GM18508 (cell line): ENCODE data around the gene CHAC1.

Source experiments
- ATAC-seq: cut with Tn5 transposase; IDR thresholded peaks from one replicate; pipeline ENCODE4 v1.9.1; 2021; ENCODE audit warnings: moderate number of reproducible peaks; ENCODE audit not compliant: insufficient read depth, unreplicated experiment

CHAC1 gene

GRCh38 chr15:40978141-40978540, 24.9 kb downstream of the CHAC1 start:
- ATAC-seq: no peak

GRCh38 chr15:40978562-40978961, 25.3 kb downstream of the CHAC1 start:
- no peak for ATAC-seq

DNA sequence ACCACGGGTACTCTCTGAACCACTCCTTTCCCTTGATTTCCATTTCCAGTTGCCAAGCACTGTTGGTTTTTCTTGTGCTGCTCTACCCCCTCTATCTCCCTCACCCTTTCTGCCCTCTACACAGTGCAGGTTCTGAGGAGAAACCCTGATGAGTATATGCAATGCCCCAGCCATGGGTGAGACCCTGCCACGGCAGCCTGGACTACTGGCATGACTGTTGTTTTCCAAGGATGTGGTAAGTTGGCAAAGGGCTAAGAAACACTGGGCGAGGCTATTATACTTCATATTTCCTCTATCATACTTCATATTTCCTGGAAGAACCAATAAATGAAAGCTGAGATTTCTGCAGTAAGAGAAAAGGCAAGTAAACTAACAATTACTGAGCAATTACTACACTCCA, 27.9 kb downstream of the CHAC1 start:
- no peak for ATAC-seq

DNA sequence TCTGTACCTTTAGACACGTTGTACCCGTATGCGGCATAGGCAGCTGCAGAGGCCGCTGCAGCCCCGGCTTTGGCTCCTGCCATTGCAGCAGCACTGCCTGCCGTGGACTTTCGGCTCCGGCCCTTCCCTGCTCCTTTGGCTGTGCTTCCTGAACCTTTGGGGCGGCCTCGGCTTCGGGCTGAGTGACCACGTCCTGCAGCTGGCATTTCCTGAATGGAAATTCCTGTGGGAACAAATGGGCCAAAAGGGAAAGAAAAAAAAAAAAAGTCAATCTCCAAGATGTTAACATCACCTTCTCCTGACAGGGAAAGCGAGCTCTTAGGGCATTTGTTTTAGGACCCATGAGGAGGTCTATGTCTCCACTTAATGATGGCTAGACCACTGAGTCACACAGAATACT, 29.6 kb downstream of the CHAC1 start:
- no peak for ATAC-seq

- no peak for ATAC-seq
Measured at GRCh38 chr15:40984406-40984805, 31.1 kb downstream of the CHAC1 start.

- no peak for ATAC-seq
Measured at GRCh38 chr15:40984964-40985363, 31.7 kb downstream of the CHAC1 start.

GRCh38 chr15:40985541-40986330, 32.5 kb downstream of the CHAC1 start:
- no peak for ATAC-seq

DNA sequence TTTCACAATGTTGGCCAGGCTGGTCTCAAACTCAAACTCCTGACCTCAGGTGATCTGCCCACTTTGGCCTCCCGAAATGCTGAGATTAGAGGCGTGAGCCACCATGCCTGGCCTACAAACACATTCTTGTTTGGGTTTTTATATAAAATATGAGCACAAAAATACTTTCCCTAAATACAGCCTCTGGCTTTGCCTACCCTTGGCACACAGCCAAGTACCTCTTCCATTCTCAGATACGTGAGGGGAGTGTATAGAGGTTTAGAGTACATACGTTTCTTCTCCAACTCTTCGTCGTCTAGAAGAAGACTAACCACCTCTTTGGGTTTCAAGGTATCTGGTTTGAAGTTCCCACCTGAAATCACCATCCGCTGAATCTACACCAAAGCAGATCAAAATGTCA, 33.5 kb downstream of the CHAC1 start:
- ATAC-seq: no peak

- no peak for ATAC-seq
Measured at GRCh38 chr15:40988156-40988555, 34.9 kb downstream of the CHAC1 start.

DNA sequence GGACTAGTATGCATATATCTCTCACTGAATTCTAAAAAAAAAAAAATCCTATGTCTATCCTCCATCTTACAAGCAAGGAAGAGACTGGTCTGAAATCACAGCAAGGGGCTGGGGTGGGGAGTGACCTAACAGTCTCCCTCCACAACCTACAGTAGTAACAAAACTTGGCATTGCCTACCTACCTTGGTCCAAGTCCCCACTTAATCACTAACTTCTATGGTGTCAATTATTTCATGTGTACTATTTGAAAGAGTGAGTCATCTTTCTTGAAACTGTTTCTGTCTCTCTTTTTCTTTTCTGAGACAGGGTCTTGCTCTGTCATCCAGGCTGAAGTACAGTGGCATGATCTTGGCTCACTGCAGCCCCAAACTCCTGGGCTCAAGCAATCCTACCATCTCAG, 36.8 kb downstream of the CHAC1 start:
- no peak for ATAC-seq

DNA sequence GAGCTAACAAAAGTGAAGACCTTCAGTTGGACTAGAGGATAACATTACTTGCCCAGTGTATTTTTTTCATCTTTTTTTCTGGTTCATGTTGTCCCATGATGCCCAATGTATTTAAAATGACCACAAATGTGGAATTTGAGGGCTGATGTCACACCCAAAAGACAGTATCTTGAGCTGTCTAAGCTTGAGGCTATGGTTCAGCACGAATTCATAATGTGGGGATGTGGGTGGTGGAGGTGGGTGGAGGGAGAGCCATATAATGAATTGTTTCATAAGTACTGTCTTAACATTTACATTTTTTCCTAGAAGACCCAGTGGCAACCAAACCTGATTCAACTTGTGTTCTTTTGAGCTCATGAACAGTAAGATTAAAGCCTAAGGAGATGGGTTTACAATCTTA, 37.5 kb downstream of the CHAC1 start:
- ATAC-seq: no peak

DNA sequence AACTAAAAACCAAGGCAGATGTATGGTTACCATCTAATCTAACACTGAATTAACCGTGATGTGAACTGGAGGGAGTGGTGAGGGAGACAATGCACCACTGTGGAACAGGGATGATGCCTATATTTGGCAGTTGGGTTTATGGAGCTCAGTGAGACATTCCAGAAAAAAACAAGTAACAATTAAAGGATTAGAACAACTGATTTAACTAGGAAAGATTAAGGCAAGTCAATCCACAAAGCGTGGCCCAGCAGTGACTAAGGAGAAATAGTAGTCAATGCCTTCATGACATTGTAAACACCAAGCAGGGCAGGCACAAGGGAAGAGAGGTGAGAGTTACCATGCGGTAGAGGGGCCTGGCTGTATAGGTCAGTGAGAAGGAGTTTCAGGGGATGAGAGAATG, 38.1 kb downstream of the CHAC1 start:
- no peak for ATAC-seq

- no peak for ATAC-seq
Measured at GRCh38 chr15:40992241-40992741, 39.0 kb downstream of the CHAC1 start.

- no peak for ATAC-seq
Measured at GRCh38 chr15:40992825-40993224, 39.6 kb downstream of the CHAC1 start.

GRCh38 chr15:40995656-40996055, 42.4 kb downstream of the CHAC1 start:
- no peak for ATAC-seq

DNA sequence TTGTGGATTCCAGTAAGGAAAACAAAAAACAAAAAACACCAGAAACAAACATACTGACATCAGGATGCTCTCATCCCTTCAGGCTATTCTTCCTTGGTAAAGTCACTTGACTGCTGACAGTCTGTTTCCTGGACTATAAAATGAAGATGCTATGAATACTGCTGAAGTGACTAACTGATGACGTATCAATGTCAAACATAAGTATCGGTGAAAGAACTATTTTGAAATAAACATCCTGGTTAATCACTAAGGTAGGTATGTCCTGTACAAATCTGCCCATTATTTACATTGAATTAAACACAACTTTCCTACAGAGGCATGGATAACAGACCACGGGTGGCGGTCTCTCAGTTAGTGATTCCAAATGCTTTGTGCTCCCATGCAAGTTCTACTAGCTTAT, 45.9 kb downstream of the CHAC1 start:
- ATAC-seq: no peak

- ATAC-seq: no peak
Measured at GRCh38 chr15:41001524-41002214, 48.4 kb downstream of the CHAC1 start.

GRCh38 chr15:41004490-41004889, 51.2 kb downstream of the CHAC1 start:
- ATAC-seq: no peak
